Measurements from ENCODE around the gene LAMP5.

The LAMP5 gene

DNA sequence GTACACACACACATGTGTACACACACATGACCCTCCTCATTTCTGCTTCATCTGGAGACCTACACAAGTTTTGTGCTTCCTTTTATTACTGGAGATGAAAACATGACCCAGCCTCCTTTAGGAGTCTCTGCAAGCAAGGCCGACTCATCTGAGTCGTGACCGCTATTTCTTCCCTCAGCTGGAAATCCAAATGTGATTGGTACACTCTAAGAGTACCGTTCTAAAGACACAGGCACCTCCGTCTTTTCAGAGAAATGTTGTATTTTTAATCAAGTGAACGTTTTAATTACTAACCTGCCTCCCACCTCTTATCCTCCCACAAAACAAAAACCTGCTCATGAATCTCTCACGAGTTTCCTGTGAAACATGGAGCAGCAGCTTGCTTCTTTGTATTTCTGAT is 63.0 kb downstream of the LAMP5 start:
- WGBS = 81% methylated on average over 7 of the region's 7 CpGs
- H4K8ac ChIP-seq (ENCODE audit: low read length) = no peak overlapping the region
- no peak overlapping the region for H3K4me2 ChIP-seq (ENCODE audit: low read length, poor library complexity, severe bottlenecking)

DNA sequence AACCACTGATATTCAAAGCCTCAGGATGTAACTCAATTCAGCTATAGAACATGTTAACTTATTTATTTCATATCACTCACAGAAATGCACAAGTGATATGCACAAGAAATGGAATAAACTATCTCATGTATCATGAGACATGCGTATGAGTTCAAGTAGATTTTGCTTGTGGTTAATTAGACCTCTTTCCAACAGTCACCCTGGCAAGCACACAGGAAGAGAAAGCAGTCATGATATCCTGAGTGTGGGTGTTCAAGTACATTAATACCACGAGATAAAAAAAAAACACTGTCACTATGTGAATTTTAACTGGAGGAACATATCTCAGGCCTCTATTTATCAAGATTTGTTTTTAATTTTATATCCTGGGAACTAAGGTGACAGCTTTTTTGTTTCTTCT is 64.2 kb downstream of the LAMP5 start:
- no peak overlapping the region for H3K4ac ChIP-seq (ENCODE audit: low read depth in 1 of 2, low read length in 2 of 2)
- no peak overlapping the region for H2BK12ac ChIP-seq (ENCODE audit: low read length in 2 of 2)

More for the DNA sequence above, 63.0 kb downstream of the LAMP5 start:
- Histone ChIP-seq H2AFZ (ENCODE audit: low read depth, low read length) (no peak overlapping the region), H2BK120ac (ENCODE audit: low read depth, low read length) (no peak overlapping the region), H3K4me3 (ENCODE audit: insufficient read depth in 1 of 2, low read depth in 1 of 2, low read length in 2 of 2) (no peak overlapping the region), H3K79me1 (replicated peaks; ENCODE audit: low read length, poor library complexity, severe bottlenecking) (no peaks in the 10 kb centered on the region), H2BK5ac (ENCODE audit: low read depth, low read length, poor library complexity, severe bottlenecking) (no peak overlapping the region), H3K18ac (ENCODE audit: low read depth in 1 of 2, low read length in 2 of 2) (no peak overlapping the region), H4K91ac (ENCODE audit: low read length) (no peak overlapping the region), H3K27ac (ENCODE audit: low read length, poor library complexity, severe bottlenecking) (no peak overlapping the region), H3K4ac (ENCODE audit: low read depth in 1 of 2, low read length in 2 of 2) (no peak overlapping the region), H2BK12ac (ENCODE audit: low read length in 2 of 2) (no peak overlapping the region), H3K9ac (ENCODE audit: low read length) (no peak overlapping the region), H2BK15ac (ENCODE audit: low read depth, poor library complexity, severe bottlenecking) (no peak overlapping the region), H3K14ac (ENCODE audit: low read length in 2 of 2) (no peak overlapping the region), H3K9me3 (ENCODE audit: control insufficient read depth, low read length) (no peaks in the 10 kb centered on the region), H3K36me3 (ENCODE audit: control insufficient read depth in 1 of 2, insufficient read depth in 2 of 2, low read depth in 1 of 2, low read length in 2 of 2) (no peaks in the 10 kb centered on the region), H3K4me1 (ENCODE audit: control insufficient read depth, insufficient read depth, low read depth, low read length) (peaks cover 1% of the 10 kb centered on the region), H3K23ac (ENCODE audit: low read length in 2 of 2) (no peak overlapping the region), H3K27me3 (ENCODE audit: control insufficient read depth in 1 of 2, insufficient read depth in 1 of 2, low read length in 2 of 2) (peaks cover 21 to 29% of the 10 kb centered on the region in 2 experiments), H2AK5ac (ENCODE audit: low read length, severe bottlenecking) (no peak overlapping the region)
- DNase-seq = no peak

More for the DNA sequence above, 64.2 kb downstream of the LAMP5 start:
- no peak overlapping the region for H3K4me3 ChIP-seq (ENCODE audit: insufficient read depth in 1 of 2, low read depth in 1 of 2, low read length in 2 of 2)
- no peak overlapping the region for H3K18ac ChIP-seq (ENCODE audit: low read depth in 1 of 2, low read length in 2 of 2)
- DNase-seq = no peak
- no peak overlapping the region for H3K27ac ChIP-seq (ENCODE audit: low read length, poor library complexity, severe bottlenecking)
- H2AK5ac ChIP-seq (ENCODE audit: low read length, severe bottlenecking) = no peak overlapping the region
- H3K23ac ChIP-seq (ENCODE audit: low read length in 2 of 2) = no peak overlapping the region
- H2BK120ac ChIP-seq (ENCODE audit: low read depth, low read length) = no peak overlapping the region
- H2BK15ac ChIP-seq (ENCODE audit: low read depth, poor library complexity, severe bottlenecking) = no peak overlapping the region
- H3K9me3 ChIP-seq (ENCODE audit: control insufficient read depth, low read length) = no peaks in the 10 kb centered on the region
- no peak overlapping the region for H4K8ac ChIP-seq (ENCODE audit: low read length)
- H3K9ac ChIP-seq (ENCODE audit: low read length) = no peak overlapping the region
- no peak overlapping the region for H2AFZ ChIP-seq (ENCODE audit: low read depth, low read length)
- no peaks in the 10 kb centered on the region for H3K79me1 ChIP-seq (replicated peaks; ENCODE audit: low read length, poor library complexity, severe bottlenecking)
- H3K14ac ChIP-seq (ENCODE audit: low read length in 2 of 2) = no peak overlapping the region
- H4K91ac ChIP-seq (ENCODE audit: low read length) = no peak overlapping the region
- WGBS = no CpG with 5 or more reads among the region's 2 CpGs
- H3K4me1 ChIP-seq (ENCODE audit: control insufficient read depth, insufficient read depth, low read depth, low read length) = peaks cover under 1% of the 10 kb centered on the region
- no peak overlapping the region for H2BK5ac ChIP-seq (ENCODE audit: low read depth, low read length, poor library complexity, severe bottlenecking)
- no peak overlapping the region for H3K4me2 ChIP-seq (ENCODE audit: low read length, poor library complexity, severe bottlenecking)
- no peaks in the 10 kb centered on the region for H3K36me3 ChIP-seq (ENCODE audit: control insufficient read depth in 1 of 2, insufficient read depth in 2 of 2, low read depth in 1 of 2, low read length in 2 of 2)
- peaks cover 16 to 21% of the 10 kb centered on the region in 2 experiments for H3K27me3 ChIP-seq (ENCODE audit: control insufficient read depth in 1 of 2, insufficient read depth in 1 of 2, low read length in 2 of 2)
